Measurements from ENCODE around the gene MAPKAP1. TPM values are rescaled to one million over a fixed set of nuclear protein-coding genes. Genes with fewer than 3 reads are reported as not detected.

MAPKAP1 gene
- total RNA-seq, 1 donor from 2014 or later: 66.5 TPM

DNA sequence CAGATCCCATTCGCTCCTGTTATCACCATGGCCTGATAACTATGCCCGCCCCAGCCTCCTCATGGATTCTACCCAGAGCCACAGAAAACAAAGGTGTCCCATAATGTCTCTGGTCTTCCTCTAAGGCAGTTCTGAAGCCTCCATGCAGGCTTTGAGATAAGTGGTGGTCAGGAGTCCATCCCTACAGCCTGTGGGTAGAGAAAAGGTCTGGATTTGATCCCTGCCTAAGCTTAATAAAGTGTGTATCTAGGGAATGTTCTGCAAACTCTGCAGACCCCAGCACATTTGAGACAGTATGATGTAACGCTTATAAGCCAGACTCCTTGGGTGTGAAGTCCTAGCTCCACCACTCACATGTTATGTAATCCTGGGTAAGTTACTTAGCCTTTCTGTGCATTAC, 187.3 kb downstream of the MAPKAP1 start:
- intact Hi-C loops (cut with micrococcal nuclease): loop anchor here (5.0 kb wide), 1 partner anchor 228 kb away; the partner anchor contains the start of gene PBX3

DNA sequence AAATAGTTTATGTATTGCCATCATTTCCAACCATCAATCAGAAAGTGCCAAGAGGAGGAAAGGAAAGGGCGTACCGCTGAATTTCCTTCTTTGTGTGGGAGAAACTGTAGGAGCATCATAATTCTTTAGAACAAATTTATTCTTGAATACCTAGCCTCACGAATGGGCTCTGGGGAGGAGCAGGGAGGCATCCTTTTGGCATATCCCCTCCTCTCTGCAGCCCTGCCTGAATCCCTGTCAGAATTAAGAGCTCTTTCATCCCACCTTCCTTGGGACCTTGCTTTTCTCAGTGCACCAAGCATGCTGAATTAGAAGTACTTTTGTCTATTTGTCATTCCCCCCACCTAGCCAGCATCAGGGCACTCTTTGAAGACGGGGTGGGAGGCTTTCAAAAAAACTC, 189.4 kb downstream of the MAPKAP1 start:
- intact Hi-C loops (cut with micrococcal nuclease): no loop called here

GRCh38 chr9:125515983-125516940, 190.7 kb downstream of the MAPKAP1 start:
- intact Hi-C loops (cut with micrococcal nuclease): no loop called here

GRCh38 chr9:125515281-125515680, 191.7 kb downstream of the MAPKAP1 start:
- intact Hi-C loops (cut with micrococcal nuclease): no loop called here

GRCh38 chr9:125514468-125514867, 192.5 kb downstream of the MAPKAP1 start:
- intact Hi-C loops (cut with micrococcal nuclease): no loop called here

DNA sequence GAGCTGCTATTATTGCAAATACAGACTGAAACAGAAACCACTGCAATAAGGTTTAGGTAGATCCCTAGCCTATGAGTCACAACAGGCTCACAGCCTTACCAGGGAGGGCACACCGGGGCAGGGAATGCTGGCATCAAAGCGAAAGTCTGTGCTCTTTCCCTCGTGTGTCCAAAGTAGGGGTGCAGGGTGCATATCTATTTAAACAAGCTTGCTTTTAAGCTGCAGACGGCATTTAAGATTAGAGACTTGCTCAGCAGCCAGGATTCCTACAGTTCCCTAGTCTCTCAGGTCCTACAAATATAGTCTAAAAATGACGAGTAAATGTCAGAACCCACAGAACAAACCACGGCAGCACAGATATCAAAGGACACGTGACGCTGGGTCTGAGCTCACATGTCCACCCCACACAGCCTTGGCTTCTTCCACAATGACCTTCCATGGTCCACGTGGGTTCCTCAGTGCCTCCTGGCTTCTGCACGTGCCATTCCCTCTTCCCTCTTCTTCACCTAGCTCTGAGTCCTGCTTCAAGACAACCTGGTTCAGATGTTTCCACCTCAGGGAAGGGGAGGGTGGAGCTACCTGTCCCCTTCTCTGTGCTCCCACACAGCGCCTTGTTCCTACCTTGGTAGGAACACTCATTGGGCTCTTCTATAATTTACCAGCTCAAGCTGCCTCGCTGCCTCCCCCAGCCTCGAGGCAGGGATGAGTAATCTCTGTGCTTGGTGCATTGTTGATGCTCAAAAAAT, 193.2 kb downstream of the MAPKAP1 start:
- intact Hi-C loops (cut with micrococcal nuclease): no loop called here

DNA sequence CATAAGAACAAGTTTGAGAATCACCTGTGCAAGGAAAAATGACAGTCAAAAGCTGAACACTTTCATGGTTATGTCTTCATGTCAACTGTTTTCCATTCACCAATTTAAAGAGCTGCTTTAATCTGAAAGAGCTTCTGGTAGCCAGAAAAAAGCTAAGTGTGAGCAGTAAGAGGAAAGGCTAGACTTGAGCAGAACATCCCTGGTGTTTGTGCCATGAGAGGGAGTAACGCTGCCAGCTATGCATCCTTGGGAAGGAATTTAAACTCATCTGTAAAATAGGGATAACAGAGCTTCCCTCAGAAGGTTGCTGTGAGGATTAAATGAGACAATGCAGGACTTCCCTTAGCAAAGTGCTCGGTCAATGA, 193.7 kb downstream of the MAPKAP1 start:
- intact Hi-C loops (cut with micrococcal nuclease): no loop called here

DNA sequence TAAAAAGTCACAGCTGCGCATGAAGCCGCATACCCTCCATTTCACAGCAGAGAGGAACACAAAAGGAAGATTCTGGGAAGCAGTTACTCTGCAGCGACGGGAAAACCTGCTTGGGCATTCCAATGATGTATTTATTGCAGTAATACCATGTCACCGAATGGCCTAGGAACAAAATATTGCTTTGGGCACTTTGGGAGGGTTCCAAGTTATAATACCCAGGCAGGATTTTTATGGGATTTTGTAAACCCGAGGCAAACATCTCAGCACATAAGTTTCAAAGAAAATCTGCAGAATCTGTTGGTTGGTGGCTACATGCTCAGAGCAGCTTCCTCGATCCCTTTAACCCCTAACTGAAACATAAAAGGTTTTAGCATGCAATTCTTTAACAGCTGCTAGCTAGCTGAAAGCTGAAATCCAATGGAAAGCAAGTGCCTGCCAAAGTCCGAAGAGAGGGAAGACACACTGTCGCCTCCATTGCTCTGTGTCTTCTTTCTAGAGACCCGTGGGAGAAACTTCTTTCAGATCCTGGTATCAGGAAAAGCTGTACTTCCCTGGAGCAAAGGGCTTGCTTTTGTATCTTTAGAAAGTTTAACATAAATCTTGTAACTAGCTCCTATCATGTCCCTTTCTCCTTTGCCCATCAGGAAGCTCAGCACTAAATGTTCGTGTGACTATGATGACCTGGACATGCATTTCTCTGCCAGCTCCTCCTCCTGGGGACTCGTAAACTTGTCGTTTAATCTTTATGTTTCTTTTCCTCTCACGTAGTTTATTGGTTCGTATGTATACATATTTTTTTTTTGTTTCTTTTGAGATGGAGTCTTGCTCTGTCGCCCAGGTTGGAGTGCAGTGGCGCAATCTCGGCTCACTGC, 195.0 kb downstream of the MAPKAP1 start:
- intact Hi-C loops (cut with micrococcal nuclease): no loop called here

GRCh38 chr9:125510980-125511379, 196.0 kb downstream of the MAPKAP1 start:
- intact Hi-C loops (cut with micrococcal nuclease): no loop called here

GRCh38 chr9:125509476-125509875, 197.5 kb downstream of the MAPKAP1 start:
- intact Hi-C loops (cut with micrococcal nuclease): no loop called here

GRCh38 chr9:125508249-125508648, 198.8 kb downstream of the MAPKAP1 start:
- intact Hi-C loops (cut with micrococcal nuclease): no loop called here

DNA sequence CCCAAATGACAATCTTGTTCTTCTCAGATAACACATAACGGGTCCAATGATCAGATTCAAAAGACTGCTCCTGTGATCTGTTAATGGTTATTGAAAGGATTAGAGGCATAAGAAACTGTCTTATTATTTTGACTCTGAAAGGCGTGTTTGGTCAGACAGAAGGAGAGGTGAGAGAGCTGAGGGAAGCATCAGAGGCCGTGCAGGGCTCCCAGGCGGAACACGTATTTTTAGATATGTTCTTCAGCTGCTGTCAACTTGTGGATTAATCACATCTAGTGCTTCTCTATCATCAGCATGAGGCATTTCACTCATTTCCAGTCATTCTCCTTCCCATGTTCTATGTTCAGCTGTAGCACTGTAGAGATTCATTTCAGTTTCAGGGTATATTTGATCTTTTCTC, 199.8 kb downstream of the MAPKAP1 start:
- intact Hi-C loops (cut with micrococcal nuclease): no loop called here

GRCh38 chr9:125505988-125506438, 201.0 kb downstream of the MAPKAP1 start:
- intact Hi-C loops (cut with micrococcal nuclease): no loop called here

DNA sequence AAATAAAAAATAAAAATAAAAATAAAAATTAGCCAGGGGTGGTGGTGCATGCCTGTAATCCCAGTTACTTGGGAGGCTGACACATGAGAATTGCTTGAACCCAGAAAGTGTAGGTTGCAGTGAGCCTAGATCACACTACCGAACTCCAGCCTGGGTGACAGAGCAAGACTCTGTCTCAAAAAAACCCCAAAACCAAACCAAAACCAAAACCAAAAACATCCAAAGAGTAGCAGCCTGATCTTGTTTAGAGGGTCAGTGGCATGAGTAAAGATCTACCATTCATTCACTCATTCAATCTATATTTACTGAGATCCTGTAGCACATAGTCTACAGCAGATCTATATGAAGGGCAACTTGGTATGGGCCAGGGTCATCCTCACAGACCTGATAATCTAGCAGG, 202.4 kb downstream of the MAPKAP1 start:
- intact Hi-C loops (cut with micrococcal nuclease): no loop called here

DNA sequence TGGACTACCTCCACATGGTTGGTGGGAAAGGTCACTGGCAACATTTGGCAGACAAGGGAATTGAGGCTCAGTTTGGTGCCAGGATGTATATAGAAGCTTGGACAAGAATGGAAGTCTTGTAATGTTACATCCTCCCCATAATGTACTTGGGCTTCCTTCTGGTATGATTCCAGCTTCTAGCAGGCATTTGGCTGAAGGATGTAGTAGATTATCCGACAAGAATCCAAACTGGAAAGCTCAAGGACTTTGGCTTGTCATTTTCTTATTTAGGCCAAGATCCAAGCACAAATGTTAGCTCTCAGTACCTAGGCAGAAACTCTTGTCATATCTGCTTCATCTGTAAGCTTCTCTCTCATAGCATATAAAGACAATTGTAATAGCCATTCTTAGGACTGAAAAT, 209.1 kb downstream of the MAPKAP1 start:
- intact Hi-C loops (cut with micrococcal nuclease): no loop called here

- intact Hi-C loops (cut with micrococcal nuclease): no loop called here
These were observed 209.5 kb downstream of the MAPKAP1 start for GRCh38 chr9:125497478-125497877.

GRCh38 chr9:125496313-125496834, 210.6 kb downstream of the MAPKAP1 start:
- intact Hi-C loops (cut with micrococcal nuclease): no loop called here

DNA sequence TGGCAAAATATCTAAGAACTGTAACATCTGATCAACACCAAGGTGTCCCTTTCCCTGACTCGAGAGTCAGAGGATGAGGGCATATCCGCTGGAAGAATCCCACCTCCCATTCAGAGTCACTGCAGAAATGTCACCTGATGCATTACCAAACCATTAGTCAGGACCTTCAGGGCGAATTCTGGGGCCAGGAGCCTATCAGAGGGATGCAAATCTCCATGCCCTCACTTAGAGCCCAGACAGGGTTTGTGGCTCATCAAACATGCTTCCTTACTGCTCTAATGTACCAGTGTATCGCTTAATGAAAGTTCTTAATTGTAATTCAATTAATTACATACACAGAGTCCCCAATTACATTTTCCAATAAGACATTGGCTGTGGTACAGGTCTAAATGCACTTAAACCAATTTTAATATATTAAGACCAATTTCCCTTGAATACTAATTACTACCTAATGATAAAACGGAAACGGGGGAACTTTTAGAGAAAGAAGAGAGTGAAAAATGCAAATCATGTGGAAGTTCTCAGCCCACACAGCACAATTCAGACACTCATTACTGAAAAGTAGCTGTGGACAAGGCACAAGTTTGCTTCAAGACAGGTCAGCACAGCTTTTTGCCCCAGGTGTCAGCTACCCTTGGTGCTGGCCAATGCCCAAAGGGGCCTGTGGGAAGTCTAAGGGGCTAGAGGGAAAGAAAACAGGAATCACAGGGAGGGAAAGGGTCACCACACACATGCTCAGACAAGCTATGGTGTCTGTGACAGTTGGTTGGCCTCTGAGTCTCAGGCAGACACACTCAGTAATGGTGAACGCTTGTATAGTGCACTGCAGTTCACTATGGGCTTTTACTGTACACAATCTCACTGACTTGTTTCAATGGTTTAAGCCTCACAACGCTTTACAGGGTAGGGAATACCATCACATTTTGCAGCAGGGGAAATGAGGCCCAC, 211.6 kb downstream of the MAPKAP1 start:
- intact Hi-C loops (cut with micrococcal nuclease): no loop called here

GRCh38 chr9:125494653-125494915, 212.4 kb downstream of the MAPKAP1 start:
- intact Hi-C loops (cut with micrococcal nuclease): no loop called here

All from T-helper 2 cell treated with Interferon-gamma antibody and Interleukin-4, amounts not matched to agents 100 ng/mL and 5 ng/mL, for 36 hours (primary cell).